Amniotic epithelial cell (primary cell): Measurements from ENCODE around the gene NT5DC3.
"Not testable (repeated sequence)": the region's sequence is repeated elsewhere in the genome, so short reads cannot be mapped to it uniquely, and the experiment has no call there.

Experiments used
- DNase-seq: peaks from one replicate; pipeline ENCODE4 v3.0.0-alpha.2; 2010; ENCODE audit warnings: low read depth

NT5DC3 gene

DNA sequence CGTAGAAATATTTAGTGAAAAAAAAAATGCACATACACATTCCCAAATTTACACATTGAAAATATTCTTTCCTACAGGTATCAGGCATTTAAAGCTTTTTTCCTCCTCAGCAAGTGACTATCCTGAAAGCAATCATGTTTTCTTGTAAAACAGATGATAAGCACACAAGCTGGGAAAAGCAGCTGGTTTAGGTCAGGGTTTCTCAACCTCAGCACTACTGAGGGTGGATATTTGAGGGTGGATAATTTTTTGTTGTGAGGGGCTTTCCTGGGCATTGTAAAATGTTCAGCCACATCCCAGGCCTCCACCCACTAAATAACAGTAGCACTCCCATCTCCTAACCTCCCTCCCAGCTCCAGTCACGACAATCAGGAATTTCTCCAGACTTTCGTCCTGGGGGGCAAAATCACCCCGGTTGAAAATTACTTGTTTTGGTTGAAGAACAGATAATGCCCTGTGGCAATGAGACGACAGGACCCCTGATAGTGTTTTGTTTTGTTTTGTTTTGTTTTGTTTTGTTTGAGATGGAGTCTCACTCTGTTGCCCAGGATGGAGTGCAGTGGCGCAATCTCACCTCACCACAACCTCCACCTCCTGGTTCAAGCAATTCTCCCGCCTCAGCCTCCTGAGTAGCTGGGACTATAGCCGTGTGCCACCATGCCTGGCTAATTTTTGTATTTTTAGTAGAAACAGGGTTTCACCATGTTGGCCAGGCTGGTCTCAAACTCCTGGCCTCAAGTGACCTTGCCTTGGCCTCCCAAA, 15.0 kb upstream of the NT5DC3 start:
- peak; percentile 64 for DNase-seq

- DNase-seq: peak; percentile 92
Measured at GRCh38 chr12:103855036-103855712, 14.1 kb upstream of the NT5DC3 start.

- DNase-seq: no peak
Measured at GRCh38 chr12:103854372-103854973, 13.4 kb upstream of the NT5DC3 start.

- peak; percentile 47 for DNase-seq
Measured at GRCh38 chr12:103852498-103852997, 11.5 kb upstream of the NT5DC3 start.

- no peak for DNase-seq
Measured at GRCh38 chr12:103851127-103851526, 10.1 kb upstream of the NT5DC3 start.

DNA sequence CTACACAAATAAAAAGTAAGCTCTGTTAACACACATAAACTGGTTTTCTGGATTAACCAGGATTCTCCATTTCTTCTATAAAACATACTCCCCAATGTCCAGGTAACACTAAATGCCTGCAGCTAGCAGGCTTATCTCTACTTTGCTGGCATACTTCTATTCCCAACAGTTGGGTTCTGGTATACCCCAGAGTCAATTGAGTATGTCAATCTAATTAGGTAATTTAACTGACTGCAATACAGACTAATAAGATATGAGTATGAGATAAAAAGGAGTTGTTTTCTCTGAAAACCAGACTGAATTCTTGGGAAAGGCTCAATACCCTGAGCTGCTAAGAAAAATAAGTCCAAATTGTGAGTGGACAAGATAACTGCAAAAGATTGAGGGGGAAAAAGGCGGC, 9.4 kb upstream of the NT5DC3 start:
- DNase-seq: no peak

GRCh38 chr12:103848917-103849491, 8.0 kb upstream of the NT5DC3 start:
- no peak for DNase-seq

DNA sequence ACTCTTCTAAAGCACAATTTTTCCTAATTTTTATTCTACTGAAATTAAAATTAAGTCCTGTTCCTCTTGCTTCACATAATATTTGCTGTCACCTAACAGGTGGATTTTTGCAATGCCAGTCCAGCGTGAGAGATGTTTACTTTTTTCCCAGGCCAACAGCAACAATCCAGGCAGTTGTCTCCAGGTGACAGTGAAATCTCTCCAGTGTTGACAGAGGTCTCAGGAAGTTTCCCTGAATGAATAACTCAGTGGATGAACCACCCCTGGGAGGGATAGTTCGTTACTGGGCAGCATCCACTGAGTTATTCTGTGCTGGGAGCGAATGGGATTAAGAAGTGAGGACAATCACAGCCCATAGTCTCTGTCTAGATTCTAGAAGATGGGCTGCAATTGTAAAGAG, 7.1 kb upstream of the NT5DC3 start:
- no peak for DNase-seq

GRCh38 chr12:103846415-103846814, 5.4 kb upstream of the NT5DC3 start:
- no peak for DNase-seq

DNA sequence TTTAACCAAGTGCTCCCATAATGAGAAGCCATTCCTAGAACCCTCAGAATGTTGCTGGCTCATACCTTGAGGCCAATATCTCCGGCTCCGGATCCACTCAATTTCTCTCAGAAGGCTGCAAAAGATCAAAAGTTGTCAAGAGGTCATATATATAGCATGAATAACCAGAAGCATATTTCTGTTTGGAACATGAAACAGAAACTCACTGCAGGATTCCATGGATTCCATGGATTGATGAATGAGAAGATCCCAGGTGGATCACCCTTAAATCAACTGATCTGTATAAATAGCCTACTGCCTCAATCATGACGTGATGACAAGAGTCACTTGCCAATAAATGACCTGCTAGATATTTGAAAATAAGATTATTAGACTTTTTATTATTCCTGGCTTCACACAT, 3.3 kb upstream of the NT5DC3 start:
- DNase-seq: no peak

DNA sequence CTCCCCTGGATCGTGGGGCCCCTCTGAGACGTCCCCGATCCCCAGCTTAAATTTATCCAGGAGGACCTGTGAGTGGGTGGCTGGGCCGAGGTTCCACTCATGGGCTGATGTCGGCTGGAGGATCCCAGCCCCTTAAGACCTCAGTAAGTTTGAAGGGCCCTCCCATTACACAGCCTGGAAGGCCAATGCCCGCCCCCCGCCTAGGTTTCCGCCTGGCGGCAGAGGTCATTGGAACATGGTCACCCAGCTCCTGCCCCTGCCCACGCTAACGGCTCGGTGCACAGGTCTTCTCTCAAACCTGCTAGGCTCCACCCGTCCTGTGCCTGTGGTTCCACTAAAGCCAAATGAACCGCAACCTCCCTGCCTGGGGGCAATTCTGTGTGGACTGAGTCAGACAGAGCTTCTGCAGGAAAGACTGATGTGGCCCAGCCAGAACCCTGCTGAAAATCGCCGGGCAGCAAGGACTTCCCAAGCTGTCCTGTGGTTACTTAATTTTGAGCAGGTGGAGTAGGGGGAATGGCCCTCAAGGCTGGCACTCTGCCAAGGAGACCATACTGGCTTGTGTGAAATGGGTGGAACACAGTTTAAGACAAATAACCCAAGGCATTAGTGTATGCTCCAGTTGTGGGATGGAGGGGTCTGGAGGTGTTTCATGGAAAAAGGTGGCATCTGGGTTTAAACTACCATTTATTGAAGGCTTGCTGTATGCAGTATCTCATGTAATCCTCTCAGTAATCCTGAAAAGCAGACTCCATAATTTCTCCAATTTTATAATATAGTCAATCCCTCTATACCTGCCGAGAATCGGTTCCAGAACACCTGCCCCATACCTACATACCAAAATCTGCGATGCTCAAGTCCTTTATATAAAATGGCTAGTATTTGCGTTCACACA, 903 bp upstream of the NT5DC3 start:
- DNase-seq: peak; percentile 74

- peak; percentile 24 for DNase-seq
Measured at GRCh38 chr12:103840462-103840875, 565 bp downstream of the NT5DC3 start.

DNA sequence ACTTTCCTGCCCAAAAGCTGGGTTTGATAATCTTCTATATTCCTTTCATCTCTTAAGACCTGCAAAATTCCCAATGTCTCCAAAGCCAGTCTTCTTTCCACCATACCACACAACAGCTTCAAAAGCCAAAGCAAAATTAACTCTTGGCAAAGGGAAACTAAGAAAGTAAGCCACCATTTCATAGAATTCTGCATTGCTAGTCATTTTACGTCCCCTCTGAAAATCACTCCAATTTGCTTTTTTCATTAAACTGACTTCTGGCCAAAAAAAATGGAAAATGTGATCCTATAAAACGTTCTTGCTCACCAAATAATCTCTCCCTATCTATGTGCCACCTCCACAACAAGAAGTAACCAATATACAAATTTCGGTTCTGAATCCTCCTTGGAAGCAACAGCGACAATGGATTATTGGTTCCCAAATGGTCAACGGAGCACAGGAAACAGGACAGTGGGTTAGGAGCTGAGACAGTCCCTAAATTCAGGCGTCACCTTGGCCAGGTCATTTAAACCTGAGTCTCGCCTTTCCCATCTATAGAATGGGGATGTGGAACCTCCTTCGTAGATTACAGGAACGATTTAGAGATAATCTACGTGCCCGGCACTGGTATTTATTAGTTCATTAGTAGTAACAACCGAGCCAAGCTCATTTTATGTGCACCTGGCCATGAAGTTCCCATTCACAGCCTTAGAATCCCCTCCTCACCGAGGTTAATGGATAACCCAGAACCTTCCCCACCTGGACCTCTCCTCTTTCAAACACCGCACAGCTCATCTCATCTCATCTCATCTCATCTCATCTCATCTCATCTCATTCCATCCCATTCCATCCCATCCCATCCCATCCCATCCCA, 1.2 kb downstream of the NT5DC3 start:
- DNase-seq: no peak

DNA sequence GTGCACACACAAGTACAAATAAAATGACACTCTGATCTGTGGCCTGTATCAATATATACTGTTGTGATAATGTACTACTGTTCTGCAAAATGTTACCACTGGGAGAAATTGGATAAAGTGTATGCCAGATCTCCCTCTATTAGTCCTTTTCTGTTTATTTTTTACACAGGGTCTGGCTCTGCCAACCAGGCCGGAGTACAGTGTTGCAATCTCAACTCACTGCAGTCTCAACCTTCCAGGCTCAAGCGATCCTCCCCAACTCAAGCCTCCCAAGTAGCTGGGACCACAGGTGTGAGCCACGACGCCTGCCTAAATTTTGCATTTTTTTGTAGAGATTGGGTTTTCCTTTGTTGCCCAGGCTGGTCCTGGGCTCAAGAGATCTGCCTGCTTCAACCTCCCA, 1.9 kb downstream of the NT5DC3 start:
- DNase-seq: peak; percentile 41

DNA sequence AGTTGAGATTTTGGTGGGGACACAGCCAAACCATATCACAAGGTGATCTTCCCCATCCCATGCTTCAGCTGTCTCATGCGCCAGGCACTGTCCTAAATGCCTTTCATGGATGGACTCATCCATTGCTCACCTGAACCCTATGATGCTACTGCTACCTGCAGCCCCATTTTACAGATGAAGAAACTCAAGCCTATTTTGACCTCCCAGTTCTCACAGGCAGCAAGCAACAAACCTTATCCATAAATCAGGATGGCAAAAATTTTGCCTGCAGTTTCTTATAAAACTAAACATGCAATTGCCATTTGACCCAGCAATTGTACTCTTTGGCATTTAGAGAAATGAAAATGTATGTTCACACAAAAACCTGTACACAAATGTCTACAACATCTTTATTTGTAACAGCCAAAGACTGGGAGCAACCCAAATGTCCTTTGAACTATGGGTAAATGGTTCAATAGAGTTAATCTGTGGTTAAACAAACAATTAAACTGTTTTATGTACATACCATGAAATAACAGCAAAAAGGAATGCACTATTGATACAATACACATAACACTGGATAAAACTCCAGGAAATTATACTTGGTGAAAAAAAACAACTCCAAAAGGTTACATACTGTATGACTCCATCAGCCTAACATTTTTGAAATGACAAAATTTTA, 2.6 kb downstream of the NT5DC3 start:
- DNase-seq: no peak

DNA sequence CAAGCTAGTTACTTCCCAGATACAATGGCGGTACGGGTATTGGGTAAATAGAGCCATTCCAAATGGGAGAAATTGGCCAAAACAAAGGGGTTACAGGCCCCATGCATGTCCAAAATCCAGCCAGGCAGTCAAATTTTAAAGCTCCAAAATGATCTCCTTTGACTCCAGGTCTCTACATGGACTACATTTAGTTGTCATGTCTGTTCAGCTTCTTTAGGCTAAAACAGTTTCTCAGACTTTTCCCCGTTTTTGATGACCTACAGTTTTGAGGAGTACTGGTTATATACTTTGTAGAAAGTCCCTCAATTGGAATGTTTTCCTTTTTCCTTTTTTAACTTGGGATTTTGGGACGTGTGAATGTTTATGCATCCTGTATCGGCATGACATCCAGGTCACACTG, 4.7 kb downstream of the NT5DC3 start:
- DNase-seq: no peak

DNA sequence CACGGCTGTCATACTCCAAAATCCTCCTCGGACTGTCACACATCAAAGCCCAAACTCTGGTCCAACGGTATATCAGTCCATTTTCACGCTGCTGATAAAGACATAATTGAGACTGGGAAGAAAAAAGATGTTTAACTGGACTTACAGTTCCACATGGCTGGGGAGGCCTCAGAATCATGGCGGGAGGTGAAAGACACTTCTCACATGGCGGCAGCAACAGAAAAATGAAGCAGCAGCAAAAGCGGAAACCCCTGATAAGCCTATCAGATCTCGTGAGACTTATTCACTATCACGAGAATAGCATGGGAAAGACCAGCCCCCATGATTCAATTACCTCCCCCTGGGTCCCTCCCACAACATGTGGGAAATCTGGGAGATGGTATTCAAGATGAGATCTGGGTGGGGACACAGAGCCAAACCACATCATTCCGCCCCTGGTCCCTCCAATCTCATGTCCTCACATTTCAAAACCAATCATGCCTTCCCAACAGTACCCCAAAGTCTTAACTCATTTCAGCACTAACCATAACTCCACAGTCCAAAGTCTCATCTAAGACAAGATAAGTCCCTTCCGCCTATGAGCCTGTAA, 5.2 kb downstream of the NT5DC3 start:
- not testable (repeated sequence) for DNase-seq

GRCh38 chr12:103834942-103835341, 6.1 kb downstream of the NT5DC3 start:
- DNase-seq: no peak

- no peak for DNase-seq
Measured at GRCh38 chr12:103833891-103834290, 7.1 kb downstream of the NT5DC3 start.
